ENCODE data around the gene SEMA4D. TPM values are rescaled to one million over a fixed set of nuclear protein-coding genes. Genes with fewer than 3 reads are reported as not detected.

The SEMA4D gene
- polyA plus RNA-seq, 1 donor from 2014 or later = 34.0 TPM

DNA sequence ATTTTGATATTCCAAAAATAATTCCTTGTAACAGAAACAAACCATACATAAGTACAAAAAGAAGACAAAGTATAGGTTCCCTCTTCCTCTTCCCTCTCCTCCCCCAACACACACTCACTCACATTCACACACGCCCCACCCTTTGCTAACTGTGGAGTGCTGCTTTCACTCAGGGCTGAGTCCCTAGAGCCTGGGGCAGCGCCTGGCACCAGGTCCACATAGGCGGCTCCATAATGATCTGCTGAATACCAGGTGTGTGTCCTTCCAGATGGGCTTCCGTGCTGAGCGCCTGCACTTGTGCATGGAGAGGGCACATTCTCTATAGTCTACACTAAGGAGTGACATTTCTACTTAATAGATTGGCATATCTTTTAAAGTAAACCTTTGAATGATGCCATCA is 3.7 kb downstream of the SEMA4D start:
- Histone ChIP-seq H3K9ac (ENCODE audit: low read length) (no peak overlapping the region), H3K27me3 (ENCODE audit: insufficient read depth, low read depth, low read length) (no peaks in the 10 kb centered on the region), H3K9me2 (ENCODE audit: insufficient read depth, low read length) (no peaks in the 10 kb centered on the region), H3K9me3 (ENCODE audit: low read length) (no peaks in the 10 kb centered on the region), H3K27ac (ENCODE audit: low read length) (no peak overlapping the region), H4K20me1 (ENCODE audit: insufficient read depth) (no peaks in the 10 kb centered on the region), H2AFZ (ENCODE audit: low read depth, low read length) (no peak overlapping the region), H3K36me3 (ENCODE audit: insufficient read depth, low read length) (no peaks in the 10 kb centered on the region), H3K4me2 (ENCODE audit: low read length) (no peak overlapping the region), H3F3A (ENCODE audit: insufficient read depth, low read length, poor library complexity, severe bottlenecking) (no peaks in the 10 kb centered on the region), H3K4me3 (ENCODE audit: low read length) (peak overlapping the region; percentile 78), H3K79me2 (replicated peaks; ENCODE audit: insufficient read depth, low read length) (peaks cover 90% of the 10 kb centered on the region)
- TF ChIP-seq SMC3 (conservative IDR thresholded peaks at IDR 0.05; ENCODE audit: poor library complexity) (no peak), POLR2AphosphoS5 (IDR thresholded peaks at IDR 0.05) (no peak), TAF1 (IDR thresholded peaks at IDR 0.05; ENCODE audit: low read depth) (no peak), EP300 (conservative IDR thresholded peaks at IDR 0.05; ENCODE audit: poor library complexity, severe bottlenecking) (no peak), EZH2 (IDR thresholded peaks at IDR 0.05; ENCODE audit: borderline replicate concordance, insufficient read depth, low read length, poor library complexity, severe bottlenecking) (no peak), MXI1 (conservative IDR thresholded peaks at IDR 0.05; ENCODE audit: poor library complexity, severe bottlenecking) (no peak), RAD21 (conservative IDR thresholded peaks at IDR 0.05) (no peak)
- TF ChIP-seq, protein P1, sequence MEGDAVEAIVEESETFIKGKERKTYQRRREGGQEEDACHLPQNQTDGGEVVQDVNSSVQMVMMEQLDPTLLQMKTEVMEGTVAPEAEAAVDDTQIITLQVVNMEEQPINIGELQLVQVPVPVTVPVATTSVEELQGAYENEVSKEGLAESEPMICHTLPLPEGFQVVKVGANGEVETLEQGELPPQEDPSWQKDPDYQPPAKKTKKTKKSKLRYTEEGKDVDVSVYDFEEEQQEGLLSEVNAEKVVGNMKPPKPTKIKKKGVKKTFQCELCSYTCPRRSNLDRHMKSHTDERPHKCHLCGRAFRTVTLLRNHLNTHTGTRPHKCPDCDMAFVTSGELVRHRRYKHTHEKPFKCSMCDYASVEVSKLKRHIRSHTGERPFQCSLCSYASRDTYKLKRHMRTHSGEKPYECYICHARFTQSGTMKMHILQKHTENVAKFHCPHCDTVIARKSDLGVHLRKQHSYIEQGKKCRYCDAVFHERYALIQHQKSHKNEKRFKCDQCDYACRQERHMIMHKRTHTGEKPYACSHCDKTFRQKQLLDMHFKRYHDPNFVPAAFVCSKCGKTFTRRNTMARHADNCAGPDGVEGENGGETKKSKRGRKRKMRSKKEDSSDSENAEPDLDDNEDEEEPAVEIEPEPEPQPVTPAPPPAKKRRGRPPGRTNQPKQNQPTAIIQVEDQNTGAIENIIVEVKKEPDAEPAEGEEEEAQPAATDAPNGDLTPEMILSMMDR (IDR thresholded peaks at IDR 0.05; ENCODE audit: poor library complexity, severe bottlenecking) = no peak
- TF ChIP-seq, protein P2, sequence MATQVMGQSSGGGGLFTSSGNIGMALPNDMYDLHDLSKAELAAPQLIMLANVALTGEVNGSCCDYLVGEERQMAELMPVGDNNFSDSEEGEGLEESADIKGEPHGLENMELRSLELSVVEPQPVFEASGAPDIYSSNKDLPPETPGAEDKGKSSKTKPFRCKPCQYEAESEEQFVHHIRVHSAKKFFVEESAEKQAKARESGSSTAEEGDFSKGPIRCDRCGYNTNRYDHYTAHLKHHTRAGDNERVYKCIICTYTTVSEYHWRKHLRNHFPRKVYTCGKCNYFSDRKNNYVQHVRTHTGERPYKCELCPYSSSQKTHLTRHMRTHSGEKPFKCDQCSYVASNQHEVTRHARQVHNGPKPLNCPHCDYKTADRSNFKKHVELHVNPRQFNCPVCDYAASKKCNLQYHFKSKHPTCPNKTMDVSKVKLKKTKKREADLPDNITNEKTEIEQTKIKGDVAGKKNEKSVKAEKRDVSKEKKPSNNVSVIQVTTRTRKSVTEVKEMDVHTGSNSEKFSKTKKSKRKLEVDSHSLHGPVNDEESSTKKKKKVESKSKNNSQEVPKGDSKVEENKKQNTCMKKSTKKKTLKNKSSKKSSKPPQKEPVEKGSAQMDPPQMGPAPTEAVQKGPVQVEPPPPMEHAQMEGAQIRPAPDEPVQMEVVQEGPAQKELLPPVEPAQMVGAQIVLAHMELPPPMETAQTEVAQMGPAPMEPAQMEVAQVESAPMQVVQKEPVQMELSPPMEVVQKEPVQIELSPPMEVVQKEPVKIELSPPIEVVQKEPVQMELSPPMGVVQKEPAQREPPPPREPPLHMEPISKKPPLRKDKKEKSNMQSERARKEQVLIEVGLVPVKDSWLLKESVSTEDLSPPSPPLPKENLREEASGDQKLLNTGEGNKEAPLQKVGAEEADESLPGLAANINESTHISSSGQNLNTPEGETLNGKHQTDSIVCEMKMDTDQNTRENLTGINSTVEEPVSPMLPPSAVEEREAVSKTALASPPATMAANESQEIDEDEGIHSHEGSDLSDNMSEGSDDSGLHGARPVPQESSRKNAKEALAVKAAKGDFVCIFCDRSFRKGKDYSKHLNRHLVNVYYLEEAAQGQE (IDR thresholded peaks at IDR 0.05; ENCODE audit: borderline replicate concordance) = no peak

DNA sequence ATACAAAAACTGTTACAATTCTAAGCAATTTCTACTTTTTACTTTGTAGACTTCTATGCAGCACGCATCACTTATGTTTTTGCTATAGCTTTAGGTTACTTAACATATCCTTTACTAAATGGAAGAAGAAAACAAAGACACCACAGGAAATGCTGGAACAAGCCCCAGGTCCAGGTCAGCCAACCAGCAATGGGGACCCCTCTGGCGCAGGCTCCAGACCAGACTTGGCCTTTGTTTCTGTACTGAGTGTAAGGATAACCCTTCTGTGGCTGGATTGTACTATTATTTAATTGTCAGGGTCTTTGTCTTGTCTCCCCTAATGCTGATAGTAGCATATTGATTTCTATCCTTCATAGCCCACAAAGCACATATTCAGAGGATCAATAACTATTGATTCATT is 4.2 kb downstream of the SEMA4D start:
- TF ChIP-seq RAD21 (conservative IDR thresholded peaks at IDR 0.05) (no peak), MXI1 (conservative IDR thresholded peaks at IDR 0.05; ENCODE audit: poor library complexity, severe bottlenecking) (no peak), SMC3 (conservative IDR thresholded peaks at IDR 0.05; ENCODE audit: poor library complexity) (no peak), POLR2AphosphoS5 (IDR thresholded peaks at IDR 0.05) (no peak), TAF1 (IDR thresholded peaks at IDR 0.05; ENCODE audit: low read depth) (no peak), EZH2 (IDR thresholded peaks at IDR 0.05; ENCODE audit: borderline replicate concordance, insufficient read depth, low read length, poor library complexity, severe bottlenecking) (no peak), EP300 (conservative IDR thresholded peaks at IDR 0.05; ENCODE audit: poor library complexity, severe bottlenecking) (no peak)
- TF ChIP-seq, protein P2 (IDR thresholded peaks at IDR 0.05; ENCODE audit: borderline replicate concordance) = no peak
- TF ChIP-seq, protein P1 (IDR thresholded peaks at IDR 0.05; ENCODE audit: poor library complexity, severe bottlenecking) = no peak
- H3K4me3 ChIP-seq (ENCODE audit: low read length) = peak overlapping the region; percentile 78
- no peak overlapping the region for H2AFZ ChIP-seq (ENCODE audit: low read depth, low read length)
- H3K9ac ChIP-seq (ENCODE audit: low read length) = no peak overlapping the region
- H3K27me3 ChIP-seq (ENCODE audit: insufficient read depth, low read depth, low read length) = no peaks in the 10 kb centered on the region
- H3K27ac ChIP-seq (ENCODE audit: low read length) = no peak overlapping the region
- no peaks in the 10 kb centered on the region for H3K9me2 ChIP-seq (ENCODE audit: insufficient read depth, low read length)
- H4K20me1 ChIP-seq (ENCODE audit: insufficient read depth) = no peaks in the 10 kb centered on the region
- no peaks in the 10 kb centered on the region for H3F3A ChIP-seq (ENCODE audit: insufficient read depth, low read length, poor library complexity, severe bottlenecking)
- H3K9me3 ChIP-seq (ENCODE audit: low read length) = no peaks in the 10 kb centered on the region
- peaks cover 5% of the 10 kb centered on the region for H3K36me3 ChIP-seq (ENCODE audit: insufficient read depth, low read length)
- H3K4me2 ChIP-seq (ENCODE audit: low read length) = no peak overlapping the region
- peaks cover 93% of the 10 kb centered on the region for H3K79me2 ChIP-seq (replicated peaks; ENCODE audit: insufficient read depth, low read length)
